GM10266 (cell line): ENCODE data around the gene VAV2.
"Not testable (repeated sequence)": the region's sequence is repeated elsewhere in the genome, so short reads cannot be mapped to it uniquely, and the experiment has no call there.

Source experiments
- DNase-seq: peaks from one replicate; pipeline ENCODE4 v3.0.0; 2012; ENCODE audit errors: extremely low spot score
- TF ChIP-seq, protein P1 (sequence below): IDR thresholded peaks from 2 replicates; pipeline ENCODE4 v1.5.1; 2012; ENCODE audit warnings: mild to moderate bottlenecking, low read depth; ENCODE audit not compliant: control insufficient read depth, insufficient read depth; ENCODE audit errors: missing control alignments

Gene VAV2

DNA sequence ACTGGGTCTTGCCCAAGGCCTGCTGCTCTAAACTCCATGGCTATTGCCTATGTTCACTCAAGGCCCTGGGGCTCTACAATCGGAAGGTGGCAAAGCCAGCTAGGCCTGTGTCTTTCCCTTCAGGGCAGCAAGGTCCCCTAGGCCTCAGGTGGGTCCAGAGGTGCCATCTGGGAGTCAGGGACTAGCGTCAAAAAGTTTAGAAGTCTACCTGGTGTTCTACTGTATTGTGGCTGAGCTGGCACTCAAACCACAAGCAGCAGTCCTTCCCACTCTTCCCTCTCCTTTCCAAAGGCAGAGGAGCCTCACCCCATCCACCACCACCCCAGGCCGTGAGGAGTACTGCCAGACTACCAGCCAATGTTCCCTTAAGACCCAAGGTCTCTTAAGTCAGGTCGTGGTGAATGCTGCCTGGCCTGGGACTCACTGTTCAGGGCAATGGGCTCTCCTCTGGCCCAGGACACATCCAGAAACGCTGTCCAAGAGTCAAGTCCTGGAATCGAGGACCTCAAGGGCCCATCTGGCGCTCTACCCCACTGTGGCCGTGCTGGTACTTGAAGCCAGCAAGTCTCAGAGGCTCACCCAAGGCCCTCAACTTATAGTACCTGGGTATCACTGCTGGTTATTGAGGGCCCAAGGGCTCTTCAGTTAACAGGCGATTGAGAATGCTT is 241.0 kb downstream of the VAV2 start:
- DNase-seq = no peak
- TF ChIP-seq, protein P1, sequence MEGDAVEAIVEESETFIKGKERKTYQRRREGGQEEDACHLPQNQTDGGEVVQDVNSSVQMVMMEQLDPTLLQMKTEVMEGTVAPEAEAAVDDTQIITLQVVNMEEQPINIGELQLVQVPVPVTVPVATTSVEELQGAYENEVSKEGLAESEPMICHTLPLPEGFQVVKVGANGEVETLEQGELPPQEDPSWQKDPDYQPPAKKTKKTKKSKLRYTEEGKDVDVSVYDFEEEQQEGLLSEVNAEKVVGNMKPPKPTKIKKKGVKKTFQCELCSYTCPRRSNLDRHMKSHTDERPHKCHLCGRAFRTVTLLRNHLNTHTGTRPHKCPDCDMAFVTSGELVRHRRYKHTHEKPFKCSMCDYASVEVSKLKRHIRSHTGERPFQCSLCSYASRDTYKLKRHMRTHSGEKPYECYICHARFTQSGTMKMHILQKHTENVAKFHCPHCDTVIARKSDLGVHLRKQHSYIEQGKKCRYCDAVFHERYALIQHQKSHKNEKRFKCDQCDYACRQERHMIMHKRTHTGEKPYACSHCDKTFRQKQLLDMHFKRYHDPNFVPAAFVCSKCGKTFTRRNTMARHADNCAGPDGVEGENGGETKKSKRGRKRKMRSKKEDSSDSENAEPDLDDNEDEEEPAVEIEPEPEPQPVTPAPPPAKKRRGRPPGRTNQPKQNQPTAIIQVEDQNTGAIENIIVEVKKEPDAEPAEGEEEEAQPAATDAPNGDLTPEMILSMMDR = no peak

DNA sequence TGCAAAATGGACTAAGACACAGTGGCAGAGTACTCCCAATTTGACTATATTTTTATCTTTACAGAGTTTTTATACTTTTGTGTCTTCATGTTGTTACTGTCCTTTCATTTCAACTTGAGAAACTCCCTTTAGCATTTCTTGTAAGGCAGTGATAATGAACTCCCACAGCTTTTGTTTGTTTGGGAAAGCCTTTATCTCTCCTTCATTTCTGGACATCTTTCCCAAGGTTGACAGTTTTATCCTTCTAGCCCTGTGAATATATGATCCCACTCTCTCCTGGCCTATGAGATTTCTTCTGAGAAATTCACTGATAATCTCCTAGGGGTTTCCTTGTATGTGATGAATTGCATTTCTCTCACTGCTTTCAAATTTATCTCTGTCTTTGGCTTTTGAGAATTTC is 244.8 kb downstream of the VAV2 start:
- no peak for DNase-seq
- TF ChIP-seq, protein P1 = no peak

DNA sequence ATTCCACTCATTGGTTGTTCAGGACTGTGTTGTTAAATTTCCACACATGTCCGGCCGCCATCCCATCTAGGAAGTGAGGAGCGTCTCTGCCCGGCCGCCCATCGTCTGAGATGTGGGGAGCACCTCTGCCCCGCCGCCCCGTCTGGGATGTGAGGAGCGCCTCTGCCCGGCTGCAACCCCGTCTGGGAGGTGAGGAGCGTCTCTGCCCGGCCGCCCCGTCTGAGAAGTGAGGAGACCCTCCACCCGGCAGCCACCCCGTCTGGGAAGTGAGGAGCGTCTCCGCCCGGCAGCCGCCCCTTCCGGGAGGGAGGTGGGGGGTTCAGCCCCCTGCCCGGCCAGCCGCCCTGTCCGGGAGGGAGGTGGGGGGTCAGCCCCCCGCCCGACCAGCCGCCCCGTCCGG is 247.6 kb downstream of the VAV2 start:
- DNase-seq = not testable (repeated sequence)

DNA sequence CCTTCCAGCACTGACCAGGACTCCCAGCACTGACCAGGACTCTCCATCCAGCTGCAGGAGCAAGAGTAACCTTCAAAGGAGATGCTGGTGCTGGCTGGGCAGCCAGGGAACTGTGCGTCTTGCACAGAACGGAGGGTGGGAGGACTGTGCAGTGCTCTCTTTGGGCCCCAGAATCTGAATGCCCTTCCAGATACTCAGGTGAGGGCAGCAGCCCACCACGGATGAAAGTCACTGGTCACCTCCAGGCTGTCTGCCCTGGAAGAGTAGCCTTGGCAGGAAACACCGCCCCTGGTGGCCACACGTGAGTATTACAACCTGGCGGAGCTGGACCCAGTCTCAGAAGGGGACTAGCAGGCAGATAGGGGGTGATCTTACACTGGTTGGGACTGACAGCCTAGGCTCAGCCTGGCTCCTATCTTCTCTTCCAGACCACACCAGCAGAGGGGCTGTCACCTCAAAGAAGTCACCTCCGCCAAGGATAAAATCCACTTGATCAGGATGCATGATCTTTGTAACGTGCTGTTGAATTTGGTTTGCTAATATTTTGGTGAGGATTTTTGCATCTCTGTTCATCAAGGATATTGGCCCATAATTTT is 249.2 kb downstream of the VAV2 start:
- TF ChIP-seq, protein P1 = peak; percentile 97
- peak; percentile 94 for DNase-seq

DNA sequence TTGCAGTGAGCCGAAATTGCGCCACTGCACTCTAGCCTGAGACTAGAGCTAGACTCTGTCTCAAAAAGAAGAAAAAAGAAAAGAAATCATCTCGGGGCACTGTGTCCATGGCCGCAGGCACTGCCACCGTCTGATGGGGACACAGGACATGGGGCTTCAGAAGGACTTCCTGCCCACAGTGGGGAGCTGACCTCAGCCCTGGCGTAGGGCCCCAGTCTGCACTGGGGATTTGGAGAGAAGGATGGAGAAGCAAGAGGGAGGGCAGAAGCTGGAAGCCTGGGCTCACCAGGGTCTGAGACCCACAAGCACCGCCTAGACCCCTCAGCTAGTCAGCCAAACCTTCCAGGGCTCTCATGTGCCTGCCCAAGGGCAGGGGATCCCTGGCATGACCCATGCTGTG is 249.9 kb downstream of the VAV2 start:
- no peak for DNase-seq
- TF ChIP-seq, protein P1 = no peak

DNA sequence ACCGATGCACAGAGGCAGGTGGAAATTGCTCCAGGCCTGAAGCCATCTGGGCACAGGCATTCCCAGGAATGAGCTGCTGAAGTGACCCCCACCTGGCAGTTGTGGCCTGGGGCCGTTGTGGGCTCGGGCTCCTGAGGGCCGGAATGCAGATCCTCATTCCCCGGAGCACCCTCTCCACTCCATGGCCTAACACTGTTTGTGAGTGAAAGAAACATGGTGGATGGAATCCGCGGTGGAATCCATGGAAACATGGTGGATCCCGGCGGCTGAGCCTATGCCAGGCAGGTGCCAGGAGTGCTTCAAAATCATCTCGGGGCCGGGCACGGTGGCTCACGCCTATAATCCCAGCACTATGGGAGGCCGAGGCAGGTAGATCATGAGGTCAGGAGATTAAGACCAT is 250.4 kb downstream of the VAV2 start:
- no peak for DNase-seq
- TF ChIP-seq, protein P1 = no peak

DNA sequence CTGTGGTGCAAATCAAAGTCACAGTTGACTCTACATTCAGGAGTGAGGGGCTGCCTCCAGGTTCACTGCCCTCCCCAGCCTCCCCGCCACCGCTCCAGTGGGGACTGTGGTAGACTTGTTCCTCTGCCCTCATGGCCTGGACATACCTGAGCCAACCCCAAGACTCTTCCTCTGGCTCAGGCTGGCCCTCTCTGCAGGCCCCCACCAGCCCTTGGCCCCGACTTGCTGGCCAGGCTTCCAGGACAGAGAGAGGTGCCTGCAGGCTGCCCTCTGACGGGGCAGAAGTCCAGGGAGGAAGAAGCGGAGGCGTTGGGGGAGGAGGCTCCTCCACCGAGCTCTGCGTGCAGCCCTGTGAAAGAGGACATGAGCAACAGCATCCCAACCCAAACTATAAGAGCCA is 251.2 kb downstream of the VAV2 start:
- DNase-seq = no peak
- TF ChIP-seq, protein P1 = no peak
